Measurements from ENCODE around the gene POR. TPM values are rescaled to one million over a fixed set of nuclear protein-coding genes. Genes with fewer than 3 reads are reported as not detected.

The POR gene
- total RNA-seq, 1 experiment from 2014 or later: 99.3 TPM

GRCh38 chr7:75924256-75924655 is 9.3 kb downstream of the POR start:
- H3K4me1 ChIP-seq (ENCODE audit: insufficient read depth, low read length, poor library complexity, severe bottlenecking): no peaks in the 10 kb centered on the region
- POLR2A ChIA-PET (ENCODE audit: low non-redundant PET): no interaction called here
- no peak overlapping the region for H3K4me3 ChIP-seq (ENCODE audit: low read depth, low read length, poor library complexity, severe bottlenecking)
- intact Hi-C loops (cut with micrococcal nuclease; ENCODE audit: unreplicated experiment): no loop called here
- no peaks in the 10 kb centered on the region for H3K36me3 ChIP-seq (ENCODE audit: insufficient read depth, low read length, poor library complexity, severe bottlenecking)
- no peaks in the 10 kb centered on the region for H3K9me3 ChIP-seq (ENCODE audit: low read depth, low read length, poor library complexity, severe bottlenecking)
- no peak for DNase-seq (ENCODE audit: low spot score)
- H3K27me3 ChIP-seq (replicated peaks; ENCODE audit: insufficient read depth, low read depth, low read length, poor library complexity): no peaks in the 10 kb centered on the region
- BruUV-seq (replicated peaks): no TSS peak
- no peak overlapping the region for H3K27ac ChIP-seq (ENCODE audit: low read depth, low read length, poor library complexity, severe bottlenecking)
- TF ChIP-seq CTCF (conservative IDR thresholded peaks at IDR 0.05; ENCODE audit: low read depth, low read length) (no peak), EZH2 (IDR thresholded peaks at IDR 0.05; ENCODE audit: borderline replicate concordance, low read depth, low read length, poor library complexity, severe bottlenecking) (no peak)
- CTCF ChIA-PET: no interaction called here

GRCh38 chr7:75924889-75925288 is 9.9 kb downstream of the POR start:
- Histone ChIP-seq H3K36me3 (ENCODE audit: insufficient read depth, low read length, poor library complexity, severe bottlenecking) (no peaks in the 10 kb centered on the region), H3K4me3 (ENCODE audit: low read depth, low read length, poor library complexity, severe bottlenecking) (no peak overlapping the region), H3K27ac (ENCODE audit: low read depth, low read length, poor library complexity, severe bottlenecking) (no peak overlapping the region), H3K27me3 (replicated peaks; ENCODE audit: insufficient read depth, low read depth, low read length, poor library complexity) (no peaks in the 10 kb centered on the region), H3K9me3 (ENCODE audit: low read depth, low read length, poor library complexity, severe bottlenecking) (no peaks in the 10 kb centered on the region), H3K4me1 (ENCODE audit: insufficient read depth, low read length, poor library complexity, severe bottlenecking) (no peaks in the 10 kb centered on the region)
- no peak for TF ChIP-seq CTCF (conservative IDR thresholded peaks at IDR 0.05; ENCODE audit: low read depth, low read length)
- TF ChIP-seq EZH2 (IDR thresholded peaks at IDR 0.05; ENCODE audit: borderline replicate concordance, low read depth, low read length, poor library complexity, severe bottlenecking): no peak
- DNase-seq (ENCODE audit: low spot score): no peak
- CTCF ChIA-PET: no interaction called here
- intact Hi-C loops (cut with micrococcal nuclease; ENCODE audit: unreplicated experiment): no loop called here
- POLR2A ChIA-PET (ENCODE audit: low non-redundant PET): no interaction called here
- BruUV-seq (replicated peaks): no TSS peak

GRCh38 chr7:75925717-75926435 is 10.9 kb downstream of the POR start:
- BruUV-seq (replicated peaks): no TSS peak
- ChIA-PET POLR2A (ENCODE audit: low non-redundant PET) (interaction anchor here (0.6 kb wide), 1 partner anchor 8 kb away, joined by 3 read pairs; no protein-coding TSS in a partner anchor), CTCF (no interaction called here)
- H3K27ac ChIP-seq (ENCODE audit: low read depth, low read length, poor library complexity, severe bottlenecking): no peak overlapping the region
- TF ChIP-seq CTCF (conservative IDR thresholded peaks at IDR 0.05; ENCODE audit: low read depth, low read length): no peak
- TF ChIP-seq EZH2 (IDR thresholded peaks at IDR 0.05; ENCODE audit: borderline replicate concordance, low read depth, low read length, poor library complexity, severe bottlenecking): no peak
- H3K4me1 ChIP-seq (ENCODE audit: insufficient read depth, low read length, poor library complexity, severe bottlenecking): no peaks in the 10 kb centered on the region
- H3K36me3 ChIP-seq (ENCODE audit: insufficient read depth, low read length, poor library complexity, severe bottlenecking): no peaks in the 10 kb centered on the region
- no peak overlapping the region for H3K4me3 ChIP-seq (ENCODE audit: low read depth, low read length, poor library complexity, severe bottlenecking)
- H3K9me3 ChIP-seq (ENCODE audit: low read depth, low read length, poor library complexity, severe bottlenecking): no peaks in the 10 kb centered on the region
- DNase-seq (ENCODE audit: low spot score): no peak
- H3K27me3 ChIP-seq (replicated peaks; ENCODE audit: insufficient read depth, low read depth, low read length, poor library complexity): no peaks in the 10 kb centered on the region
- intact Hi-C loops (cut with micrococcal nuclease; ENCODE audit: unreplicated experiment): no loop called here

Data from A673 (cell line).